GM21619 (cell line): ENCODE data around the gene EARS2.
"Not testable (repeated sequence)": the region's sequence is repeated elsewhere in the genome, so short reads cannot be mapped to it uniquely, and the experiment has no call there.

Experiments used
- ATAC-seq: cut with Tn5 transposase; IDR thresholded peaks from one replicate; pipeline ENCODE4 v1.9.1; 2021; ENCODE audit not compliant: unreplicated experiment

The EARS2 gene

GRCh38 chr16:23485257-23485614 is 71.9 kb downstream of the EARS2 start:
- ATAC-seq: no peak

GRCh38 chr16:23484510-23485256 is 72.5 kb downstream of the EARS2 start:
- ATAC-seq: no peak

GRCh38 chr16:23483492-23483891 is 73.7 kb downstream of the EARS2 start:
- not testable (repeated sequence) for ATAC-seq

- peak; percentile 65 for ATAC-seq
Observed at GRCh38 chr16:23482778-23483177, 74.4 kb downstream of the EARS2 start.

- ATAC-seq: no peak
Observed at GRCh38 chr16:23480257-23480656, 76.9 kb downstream of the EARS2 start.

GRCh38 chr16:23479138-23479537 is 78.0 kb downstream of the EARS2 start:
- ATAC-seq: no peak

GRCh38 chr16:23478566-23478965 is 78.6 kb downstream of the EARS2 start:
- no peak for ATAC-seq

GRCh38 chr16:23476289-23476688 is 80.9 kb downstream of the EARS2 start:
- ATAC-seq: no peak
